Vagina (tissue), 2 donors: ENCODE results near the gene RAB22A. TPM values are rescaled to one million over a fixed set of nuclear protein-coding genes. Genes with fewer than 3 reads are reported as not detected.

Source experiments
- DNase-seq, 2 donors: peaks; one replicate each; pipeline ENCODE4 v3.0.0-alpha.2; 2017; ENCODE audit errors: extremely low spot score in 2 of 2
- H3K27ac ChIP-seq: fragments of 200-600 bp; sonication (generic); one replicate; pipeline ENCODE4 v1.5.1; 2019
- H3K27me3 ChIP-seq: fragments of 200-600 bp; sonication (generic); one replicate; pipeline ENCODE4 v1.5.1; 2019
- H3K36me3 ChIP-seq, 2 donors: fragments of 200-600 bp; sonication (generic); one replicate each; pipeline ENCODE4 v1.5.1; 2017 to 2019
- H3K4me1 ChIP-seq: fragments of 200-600 bp; sonication (generic); one replicate; pipeline ENCODE4 v1.5.1; 2019
- H3K4me3 ChIP-seq, 2 donors: fragments of 200-600 bp; sonication (generic); 1 replicate in 1 of 2; 2 replicates in 1 of 2; pipeline ENCODE4 v1.5.1; 2016 to 2019
- H3K9me3 ChIP-seq: fragments of 200-600 bp; sonication (generic); one replicate; pipeline ENCODE4 v1.5.1; 2019
- POLR2A ChIP-seq, 2 donors: fragments of 450-650 bp; IDR thresholded peaks; one replicate each; pipeline ENCODE4 v1.6.1; 2017; ENCODE audit warnings: antibody characterized with exemption in 2 of 2, mild to moderate bottlenecking in 2 of 2, moderate library complexity in 2 of 2
- POLR2AphosphoS5 ChIP-seq, 2 donors: sonication (generic); formaldehyde crosslinking; IDR thresholded peaks; one replicate each; pipeline ENCODE4 v1.9.0; 2017; ENCODE audit warnings: antibody characterized with exemption in 2 of 2, mild to moderate bottlenecking in 2 of 2, low read depth in 1 of 2; ENCODE audit not compliant: insufficient read depth in 1 of 2
- intact Hi-C: fragments of 100-400 bp; cut with DNase I; formaldehyde crosslinking; loops from one replicate; pipeline ENCODE4 v1.15.1; 2023
- total RNA-seq: library from RNA; depleted of rRNA; stranded (reverse); fragments of >200 nt; gene quantifications from one replicate; pipeline ENCODE4 v1.2.3, GENCODE V29; 2016
- TF ChIP-seq, protein P1 (sequence below), 3 experiments: fragments of 450-650 bp in 2 of 3; fragments of 200-600 bp in 1 of 3; sonication (generic) in 1 of 3; IDR thresholded peaks; one replicate each; pipeline ENCODE4 v1.5.1; 2017 to 2019; ENCODE audit warnings: antibody characterized with exemption in 3 of 3, mild to moderate bottlenecking in 2 of 3, moderate library complexity in 2 of 3

The RAB22A gene
- total RNA-seq, 1 donor from 2014 or later, result 15.2 TPM

DNA sequence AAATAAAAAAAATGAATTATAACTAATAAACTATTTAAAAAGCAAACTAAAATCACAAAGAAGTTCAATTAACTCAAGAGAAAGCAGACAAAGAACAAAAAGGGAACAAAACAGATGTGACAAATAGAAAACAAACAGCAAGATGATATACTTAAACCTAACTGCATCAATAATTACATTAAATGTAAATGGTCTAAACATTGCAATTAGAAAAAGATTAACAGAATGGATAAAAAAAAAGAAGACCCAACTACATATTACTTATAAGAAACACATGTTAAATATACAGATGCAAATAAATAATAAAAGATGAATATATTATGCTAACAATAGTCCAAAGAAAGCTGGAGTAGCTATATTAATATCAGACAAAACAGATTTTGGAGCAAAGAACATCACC, 35.1 kb upstream of the RAB22A start:
- Histone ChIP-seq H3K4me1 (no peaks in the 10 kb centered on the region), H3K27ac (no peak overlapping the region), H3K4me3 (no peak overlapping the region), H3K36me3 (peaks cover 0 to 11% of the 10 kb centered on the region in 2 donors), H3K9me3 (no peaks in the 10 kb centered on the region), H3K27me3 (no peaks in the 10 kb centered on the region)
- DNase-seq, result no peak
- intact Hi-C loops, result no loop called here
- TF ChIP-seq POLR2AphosphoS5 (IDR thresholded peaks at IDR 0.05; ENCODE audit: insufficient read depth in 1 of 2, low read depth in 1 of 2) (no peak), POLR2A (IDR thresholded peaks at IDR 0.05) (no peak)
- TF ChIP-seq, protein P1, sequence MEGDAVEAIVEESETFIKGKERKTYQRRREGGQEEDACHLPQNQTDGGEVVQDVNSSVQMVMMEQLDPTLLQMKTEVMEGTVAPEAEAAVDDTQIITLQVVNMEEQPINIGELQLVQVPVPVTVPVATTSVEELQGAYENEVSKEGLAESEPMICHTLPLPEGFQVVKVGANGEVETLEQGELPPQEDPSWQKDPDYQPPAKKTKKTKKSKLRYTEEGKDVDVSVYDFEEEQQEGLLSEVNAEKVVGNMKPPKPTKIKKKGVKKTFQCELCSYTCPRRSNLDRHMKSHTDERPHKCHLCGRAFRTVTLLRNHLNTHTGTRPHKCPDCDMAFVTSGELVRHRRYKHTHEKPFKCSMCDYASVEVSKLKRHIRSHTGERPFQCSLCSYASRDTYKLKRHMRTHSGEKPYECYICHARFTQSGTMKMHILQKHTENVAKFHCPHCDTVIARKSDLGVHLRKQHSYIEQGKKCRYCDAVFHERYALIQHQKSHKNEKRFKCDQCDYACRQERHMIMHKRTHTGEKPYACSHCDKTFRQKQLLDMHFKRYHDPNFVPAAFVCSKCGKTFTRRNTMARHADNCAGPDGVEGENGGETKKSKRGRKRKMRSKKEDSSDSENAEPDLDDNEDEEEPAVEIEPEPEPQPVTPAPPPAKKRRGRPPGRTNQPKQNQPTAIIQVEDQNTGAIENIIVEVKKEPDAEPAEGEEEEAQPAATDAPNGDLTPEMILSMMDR (IDR thresholded peaks at IDR 0.05), result no peak

DNA sequence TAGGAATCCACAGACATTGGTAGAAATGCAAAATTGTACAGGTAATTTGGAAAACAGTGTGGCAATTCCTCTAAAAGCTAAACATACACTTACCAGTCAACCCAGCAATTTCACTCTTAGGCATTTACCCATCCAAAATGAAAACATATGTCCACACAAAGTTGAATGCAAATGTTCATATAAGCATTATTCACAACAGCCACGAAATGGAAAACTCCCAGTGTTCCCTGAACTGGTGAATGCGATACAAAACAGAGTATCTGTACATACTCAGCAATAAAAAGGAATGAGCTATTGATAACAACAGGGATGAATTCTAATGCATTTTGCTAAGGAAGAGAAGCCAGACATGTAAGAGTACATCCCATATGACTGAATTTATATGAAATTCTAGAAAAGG, 32.4 kb upstream of the RAB22A start:
- H3K36me3 ChIP-seq, result no peaks in the 10 kb centered on the region
- no peaks in the 10 kb centered on the region for H3K9me3 ChIP-seq
- TF ChIP-seq POLR2A (IDR thresholded peaks at IDR 0.05) (no peak), POLR2AphosphoS5 (IDR thresholded peaks at IDR 0.05; ENCODE audit: insufficient read depth in 1 of 2, low read depth in 1 of 2) (no peak)
- TF ChIP-seq, protein P1 (IDR thresholded peaks at IDR 0.05), result no peak
- intact Hi-C loops, result no loop called here
- no peak overlapping the region for H3K27ac ChIP-seq
- H3K4me1 ChIP-seq, result no peaks in the 10 kb centered on the region
- no peaks in the 10 kb centered on the region for H3K27me3 ChIP-seq
- DNase-seq, result no peak
- no peak overlapping the region for H3K4me3 ChIP-seq

DNA sequence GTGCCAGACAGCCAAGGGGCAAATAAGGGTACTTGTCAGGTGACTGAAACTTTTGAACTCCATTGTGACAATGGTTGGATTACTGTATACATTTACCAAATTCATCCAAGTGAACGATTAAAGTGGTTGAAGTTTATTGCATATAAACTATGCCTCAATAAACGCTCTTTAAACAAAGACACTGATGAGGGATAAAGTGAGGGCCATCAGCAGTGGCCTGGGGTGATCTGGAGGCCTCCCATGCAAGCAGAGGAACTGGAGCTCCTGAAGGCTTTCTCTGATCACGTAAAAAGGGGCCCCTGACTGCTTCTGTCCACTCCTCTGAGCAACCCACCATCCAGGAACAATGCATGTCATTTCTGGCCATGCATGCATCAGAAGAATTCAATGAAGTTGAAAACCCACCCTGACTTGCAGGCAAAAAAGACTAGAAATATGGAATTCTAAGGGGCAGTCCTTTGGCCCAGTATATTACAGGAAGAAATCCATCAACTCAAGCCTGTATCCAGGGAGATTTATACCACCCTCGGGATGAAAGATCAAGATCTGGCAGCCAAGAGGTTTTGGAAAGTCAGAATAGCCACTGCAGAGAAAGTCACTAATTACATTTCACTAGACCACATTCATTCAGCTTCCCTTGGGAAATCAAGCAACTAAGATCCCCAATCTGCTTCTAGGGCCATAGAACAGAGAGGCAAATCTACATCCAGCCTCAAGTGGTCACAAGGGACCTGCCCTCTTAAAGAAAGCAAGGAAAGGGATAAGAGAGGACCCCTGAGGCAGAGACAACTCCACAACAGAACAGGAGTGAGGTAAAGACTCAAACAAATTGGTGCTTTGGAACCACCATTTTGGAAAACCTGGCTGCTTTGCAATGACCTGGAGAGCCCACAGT, 31.7 kb upstream of the RAB22A start:
- Histone ChIP-seq H3K4me3 (no peak overlapping the region), H3K36me3 (no peaks in the 10 kb centered on the region), H3K4me1 (no peaks in the 10 kb centered on the region), H3K27me3 (no peaks in the 10 kb centered on the region), H3K9me3 (no peaks in the 10 kb centered on the region), H3K27ac (no peak overlapping the region)
- no peak for TF ChIP-seq POLR2A (IDR thresholded peaks at IDR 0.05)
- TF ChIP-seq, protein P1 (IDR thresholded peaks at IDR 0.05), result no peak
- TF ChIP-seq POLR2AphosphoS5 (IDR thresholded peaks at IDR 0.05; ENCODE audit: insufficient read depth in 1 of 2, low read depth in 1 of 2), result no peak
- no peak for DNase-seq
- intact Hi-C loops, result no loop called here

DNA sequence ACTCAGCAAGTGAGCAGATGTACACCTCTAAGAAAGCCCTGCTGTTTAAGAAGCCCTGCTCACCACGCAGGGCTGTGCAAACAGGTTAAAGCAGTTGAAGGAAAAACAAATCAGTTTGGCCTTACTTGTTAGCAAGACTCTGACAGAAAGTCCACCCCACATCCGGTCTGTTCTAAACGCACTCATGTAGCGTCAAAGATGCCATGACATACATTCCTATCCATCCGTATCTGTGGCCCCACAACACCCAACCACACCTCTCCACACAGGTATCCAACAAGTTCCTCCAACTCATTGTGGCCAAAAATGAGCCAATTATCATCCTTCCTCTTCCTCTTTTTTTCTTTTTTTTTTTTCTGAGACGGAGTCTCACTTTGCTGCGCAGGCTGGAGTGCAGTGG, 22.8 kb upstream of the RAB22A start:
- Histone ChIP-seq H3K27ac (no peak overlapping the region), H3K4me1 (no peaks in the 10 kb centered on the region), H3K27me3 (no peaks in the 10 kb centered on the region), H3K4me3 (no peak overlapping the region), H3K9me3 (no peaks in the 10 kb centered on the region), H3K36me3 (peaks cover 0 to 5% of the 10 kb centered on the region in 2 donors)
- intact Hi-C loops, result no loop called here
- TF ChIP-seq, protein P1 (IDR thresholded peaks at IDR 0.05), result no peak
- TF ChIP-seq POLR2AphosphoS5 (IDR thresholded peaks at IDR 0.05; ENCODE audit: insufficient read depth in 1 of 2, low read depth in 1 of 2), result no peak
- TF ChIP-seq POLR2A (IDR thresholded peaks at IDR 0.05), result no peak
- DNase-seq, result no peak

DNA sequence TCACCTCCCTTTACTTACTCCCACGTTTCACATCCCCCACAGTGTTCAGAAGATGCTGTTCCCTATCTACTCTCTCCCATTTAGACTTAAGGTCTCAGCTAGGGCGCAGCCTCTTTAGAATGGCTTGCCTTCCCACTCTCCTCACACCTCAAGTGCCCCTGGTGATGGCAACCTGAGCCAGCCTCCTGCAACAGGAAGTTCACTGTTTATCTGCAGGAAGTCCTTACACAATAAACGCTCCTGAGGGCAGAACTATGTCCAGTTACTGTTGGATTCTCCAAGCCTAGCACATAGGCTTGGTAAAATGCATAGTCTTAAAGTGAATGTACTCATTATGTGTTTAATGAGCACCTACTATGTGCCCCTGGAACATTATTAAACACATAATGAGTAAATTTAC, 21.9 kb upstream of the RAB22A start:
- Histone ChIP-seq H3K4me3 (no peak overlapping the region), H3K9me3 (no peaks in the 10 kb centered on the region), H3K27me3 (no peaks in the 10 kb centered on the region), H3K4me1 (no peaks in the 10 kb centered on the region), H3K27ac (no peak overlapping the region), H3K36me3 (peaks cover 0 to 5% of the 10 kb centered on the region in 2 donors)
- DNase-seq, result no peak
- no peak for TF ChIP-seq POLR2AphosphoS5 (IDR thresholded peaks at IDR 0.05; ENCODE audit: insufficient read depth in 1 of 2, low read depth in 1 of 2)
- no peak for TF ChIP-seq POLR2A (IDR thresholded peaks at IDR 0.05)
- TF ChIP-seq, protein P1 (IDR thresholded peaks at IDR 0.05), result no peak
- intact Hi-C loops, result no loop called here
